ENCODE measurements around the gene TMEM19.
"Not testable (repeated sequence)": the region's sequence is repeated elsewhere in the genome, so short reads cannot be mapped to it uniquely, and the experiment has no call there.

Gene TMEM19

GRCh38 chr12:71686658-71687025 is 760 bp downstream of the TMEM19 start:
- no peak for DNase-seq (ENCODE audit: low spot score)
- ChIA-PET CTCF (interaction anchor here (0.6 to 2.9 kb wide), 5 partner anchors 34 to 65 kb away, joined by 3 to 21 read pairs (median 5); no protein-coding TSS in a partner anchor), POLR2A (ENCODE audit: low non-redundant PET) (interaction anchor here (0.8 to 2.6 kb wide), 3 partner anchors 23 to 68 kb away, joined by 6 to 19 read pairs (median 7); partner anchors contain the start of genes RAB21, THAP2 and ZFC3H1)
- peak overlapping the region; percentile 93 for H3K27ac ChIP-seq
- TF ChIP-seq CTCF (conservative IDR thresholded peaks at IDR 0.05; ENCODE audit: low read depth): no peak

GRCh38 chr12:71687172-71687571 is 1.3 kb downstream of the TMEM19 start:
- ChIA-PET CTCF (interaction anchor here (0.6 to 2.9 kb wide), 3 partner anchors 22 to 65 kb away, joined by 3 to 21 read pairs (median 6); no protein-coding TSS in a partner anchor), POLR2A (ENCODE audit: low non-redundant PET) (interaction anchor here (1.9 to 2.6 kb wide), 2 partner anchors 23 to 67 kb away, joined by 7 to 19 read pairs; partner anchors contain the start of genes RAB21, THAP2 and ZFC3H1)
- H3K27ac ChIP-seq: peak overlapping the region; percentile 52

GRCh38 chr12:71688961-71689570 is 3.2 kb downstream of the TMEM19 start:
- CTCF ChIA-PET: no interaction called here
- no peak for TF ChIP-seq CTCF (conservative IDR thresholded peaks at IDR 0.05; ENCODE audit: low read depth)
- no peak for DNase-seq (ENCODE audit: low spot score)
- no peak overlapping the region for H3K27ac ChIP-seq
- POLR2A ChIA-PET (ENCODE audit: low non-redundant PET): no interaction called here

More at GRCh38 chr12:71687172-71687571, 1.3 kb downstream of the TMEM19 start:
- not testable (repeated sequence) for DNase-seq (ENCODE audit: low spot score)

- CTCF ChIA-PET: no interaction called here
- no peak for TF ChIP-seq CTCF (conservative IDR thresholded peaks at IDR 0.05; ENCODE audit: low read depth)
- DNase-seq (ENCODE audit: low spot score): no peak
- H3K27ac ChIP-seq: no peak overlapping the region
- POLR2A ChIA-PET (ENCODE audit: low non-redundant PET): no interaction called here
Measured at GRCh38 chr12:71691504-71692129, 5.7 kb downstream of the TMEM19 start.

GRCh38 chr12:71693126-71693525 is 7.2 kb downstream of the TMEM19 start:
- H3K27ac ChIP-seq: no peak overlapping the region
- CTCF ChIA-PET: no interaction called here

GRCh38 chr12:71693651-71694050 is 7.8 kb downstream of the TMEM19 start:
- DNase-seq (ENCODE audit: low spot score); POLR2A ChIA-PET (ENCODE audit: low non-redundant PET); CTCF ChIA-PET: not testable (repeated sequence)
- H3K27ac ChIP-seq: peak overlapping the region; percentile 79

More at GRCh38 chr12:71693126-71693525, 7.2 kb downstream of the TMEM19 start:
- POLR2A ChIA-PET (ENCODE audit: low non-redundant PET): no interaction called here
- no peak for TF ChIP-seq CTCF (conservative IDR thresholded peaks at IDR 0.05; ENCODE audit: low read depth)
- no peak for DNase-seq (ENCODE audit: low spot score)

- ChIA-PET POLR2A (ENCODE audit: low non-redundant PET) (no interaction called here), CTCF (no interaction called here)
- TF ChIP-seq CTCF (conservative IDR thresholded peaks at IDR 0.05; ENCODE audit: low read depth): no peak
- peak overlapping the region; percentile 79 for H3K27ac ChIP-seq
- DNase-seq (ENCODE audit: low spot score): no peak
Measured at GRCh38 chr12:71694099-71694820, 8.4 kb downstream of the TMEM19 start.
